H1 (cell line): ENCODE results near the gene PDSS1. TPM values are rescaled to one million over a fixed set of nuclear protein-coding genes. Genes with fewer than 3 reads are reported as not detected.

Source experiments
- CTCF ChIA-PET: fragments of 300-600 bp; sonication (Branson Sonifier 250); formaldehyde crosslinking; loops from one replicate; lab custom pipeline; 2021; ENCODE audit not compliant: partially characterized antibody; lab: Charles Lee
- POLR2A ChIA-PET: fragments of 300-600 bp; sonication (Branson Sonifier 250); formaldehyde crosslinking; loops from one replicate; lab custom pipeline; 2021; ENCODE audit warnings: inconsistent platforms; ENCODE audit not compliant: partially characterized antibody; lab: Charles Lee
- DNase-seq, 2 experiments: peaks; one replicate each; pipeline versions ENCODE4 v3.0.0 to v3.0.0-alpha.2; 2010 to 2022; ENCODE audit warnings: low spot score in 2 of 2, low read depth in 1 of 2, mixed read lengths in 1 of 2
- FAIRE-seq: peaks from 2 replicates; lab custom pipeline; 2011; peaks lifted over from hg19 to GRCh38; lab: Jason Lieb, UNC
- H2AFZ ChIP-seq: 2 replicates; pipeline ENCODE4 v1.8.1; 2012; ENCODE audit warnings: low read length, inconsistent platforms
- H2AK5ac ChIP-seq: 2 replicates; pipeline ENCODE4 v1.6.1; 2013; ENCODE audit warnings: low read depth, low read length
- H2BK120ac ChIP-seq: replicated peaks from 2 replicates; pipeline ENCODE3; 2013; ENCODE audit warnings: low read depth, low read length, inconsistent platforms
- H2BK12ac ChIP-seq: 2 replicates; pipeline ENCODE4 v1.6.1; 2013; ENCODE audit warnings: low read depth, low read length
- H2BK15ac ChIP-seq: 2 replicates; pipeline ENCODE4 v1.6.1; 2013; ENCODE audit warnings: low read length
- H2BK20ac ChIP-seq: 2 replicates; pipeline ENCODE4 v1.6.1; 2013; ENCODE audit warnings: low read length
- H2BK5ac ChIP-seq: 2 replicates; pipeline ENCODE4 v1.6.1; 2013; ENCODE audit warnings: low read depth, low read length
- H3K14ac ChIP-seq: 2 replicates; pipeline ENCODE4 v1.6.1; 2013; ENCODE audit warnings: inconsistent platforms; ENCODE audit not compliant: insufficient read length
- H3K18ac ChIP-seq: 2 replicates; pipeline ENCODE4 v1.6.1; 2013; ENCODE audit warnings: low read length; ENCODE audit errors: extremely low read depth
- H3K23ac ChIP-seq: 2 replicates; pipeline ENCODE4 v1.6.1; 2013; ENCODE audit warnings: inconsistent platforms; ENCODE audit not compliant: insufficient read length
- H3K23me2 ChIP-seq: 2 replicates; pipeline ENCODE4 v1.6.1; 2013; ENCODE audit warnings: low read depth, low read length
- H3K27ac ChIP-seq: 2 replicates; pipeline ENCODE4 v1.6.1; 2011; ENCODE audit warnings: low read depth, low read length, inconsistent platforms
- H3K27me3 ChIP-seq, 4 experiments: replicated peaks in 1 of 4; 1 replicate in 1 of 4; 2 replicates in 3 of 4; pipeline versions ENCODE4 v1.6.1 to v1.8.1; 2011 to 2013; ENCODE audit warnings: low read length in 3 of 4, mild to moderate bottlenecking in 3 of 4, inconsistent platforms in 2 of 4, mixed read lengths in 2 of 4, moderate library complexity in 1 of 4; ENCODE audit not compliant: control insufficient read depth in 3 of 4, insufficient read depth in 3 of 4; ENCODE audit errors: extremely low read depth in 1 of 4
- H3K36me3 ChIP-seq, 4 experiments: 2 replicates each; pipeline versions ENCODE4 v1.6.1 to v1.8.1; 2011 to 2013; ENCODE audit warnings: mild to moderate bottlenecking in 4 of 4, low read length in 3 of 4, moderate library complexity in 2 of 4, control low read depth in 1 of 4, inconsistent platforms in 1 of 4; ENCODE audit not compliant: insufficient read depth in 4 of 4, control insufficient read depth in 2 of 4
- H3K4ac ChIP-seq: replicated peaks from 2 replicates; pipeline ENCODE3; 2013; ENCODE audit warnings: low read length, low read depth, mixed read lengths, inconsistent platforms; ENCODE audit not compliant: insufficient read length
- H3K4me1 ChIP-seq, 4 experiments: replicated peaks in 1 of 4; 1 replicate in 1 of 4; 2 replicates in 3 of 4; pipeline versions ENCODE4 v1.6.1 to v1.8.1; 2011 to 2013; ENCODE audit warnings: low read length in 3 of 4, inconsistent platforms in 2 of 4, mixed read lengths in 1 of 4; ENCODE audit not compliant: insufficient read depth in 4 of 4, control insufficient read depth in 3 of 4
- H3K4me2 ChIP-seq, 2 experiments: 2 replicates each; pipeline versions ENCODE4 v1.6.1 to v1.8.1; 2011 to 2013; ENCODE audit warnings: low read depth in 2 of 2, low read length in 2 of 2, control low read depth in 1 of 2, inconsistent platforms in 1 of 2, mild to moderate bottlenecking in 1 of 2; ENCODE audit not compliant: insufficient read depth in 1 of 2
- H3K4me3 ChIP-seq, 4 experiments: fragments of 200-600, 300-600 bp in 1 of 4; sonication (generic), shearing (Covaris generic), sonication (Bioruptor Twin) in 1 of 4; 2 replicates each; pipeline versions ENCODE4 v1.5.1 to v1.8.1; 2011 to 2016; ENCODE audit warnings: low read length in 4 of 4, low read depth in 3 of 4, control low read depth in 2 of 4, inconsistent platforms in 2 of 4, mild to moderate bottlenecking in 2 of 4, mixed read lengths in 1 of 4, moderate library complexity in 1 of 4; ENCODE audit not compliant: insufficient read depth in 2 of 4; ENCODE audit errors: extremely low read depth in 1 of 4
- H3K56ac ChIP-seq: replicated peaks from 2 replicates; pipeline ENCODE3; 2013; ENCODE audit warnings: low read depth, mild to moderate bottlenecking, mixed read lengths, low read length, inconsistent platforms; ENCODE audit not compliant: insufficient read length
- H3K79me1 ChIP-seq: 2 replicates; pipeline ENCODE4 v1.6.1; 2013; ENCODE audit warnings: low read depth, low read length, control low read depth
- H3K79me2 ChIP-seq, 2 experiments: 2 replicates each; pipeline versions ENCODE4 v1.6.1 to v1.8.1; 2012 to 2013; ENCODE audit warnings: low read length in 2 of 2, mild to moderate bottlenecking in 2 of 2, inconsistent platforms in 1 of 2; ENCODE audit not compliant: insufficient read depth in 2 of 2, control insufficient read depth in 1 of 2
- H3K9ac ChIP-seq, 4 experiments: replicated peaks in 1 of 4; 1 replicate in 1 of 4; 2 replicates in 3 of 4; pipeline versions ENCODE4 v1.6.1 to v1.8.1; 2011 to 2013; ENCODE audit warnings: low read depth in 3 of 4, low read length in 3 of 4, control low read depth in 2 of 4, mild to moderate bottlenecking in 2 of 4, moderate library complexity in 2 of 4, inconsistent platforms in 1 of 4; ENCODE audit errors: extremely low read depth in 1 of 4
- H3K9me3 ChIP-seq, 2 experiments: 2 replicates each; pipeline versions ENCODE4 v1.6.1 to v1.8.1; 2012 to 2013; ENCODE audit warnings: mild to moderate bottlenecking in 2 of 2, moderate library complexity in 2 of 2, control low read depth in 1 of 2, inconsistent platforms in 1 of 2, low read depth in 1 of 2, low read length in 1 of 2, mixed read lengths in 1 of 2; ENCODE audit not compliant: insufficient read depth in 2 of 2
- H4K20me1 ChIP-seq, 2 experiments: replicated peaks in 1 of 2; 2 replicates each; pipeline versions ENCODE3 to v1.8.1; 2011 to 2013; ENCODE audit warnings: inconsistent platforms in 2 of 2, low read length in 2 of 2, mild to moderate bottlenecking in 1 of 2; ENCODE audit not compliant: insufficient read depth in 2 of 2, control insufficient read depth in 1 of 2
- H4K5ac ChIP-seq: 2 replicates; pipeline ENCODE4 v1.6.1; 2013; ENCODE audit warnings: low read length, low read depth, mixed read lengths, inconsistent platforms; ENCODE audit not compliant: insufficient read length
- H4K8ac ChIP-seq: 2 replicates; pipeline ENCODE4 v1.8.0; 2013; ENCODE audit warnings: mild to moderate bottlenecking, moderate library complexity, low read length, inconsistent platforms; ENCODE audit not compliant: insufficient read depth; ENCODE audit errors: extremely low read depth
- H4K91ac ChIP-seq: replicated peaks from 2 replicates; pipeline ENCODE3; 2013; ENCODE audit warnings: low read length, mixed read lengths, inconsistent platforms; ENCODE audit not compliant: insufficient read length
- BACH1 ChIP-seq: IDR thresholded peaks from 2 replicates; pipeline ENCODE4 v1.6.1; 2012; ENCODE audit warnings: low read length, improper control_type of control experiment
- BCL11A ChIP-seq, 2 experiments: IDR thresholded peaks; one replicate each; pipeline ENCODE4 v1.6.1; 2011; ENCODE audit warnings: low read depth in 2 of 2, low read length in 2 of 2, mild to moderate bottlenecking in 2 of 2
- CBX8 ChIP-seq: fragments of 300-800, 300-1000 bp; sonication (generic); IDR thresholded peaks from 2 replicates; pipeline ENCODE4 v1.7.1; 2016; ENCODE audit warnings: low read depth, low read length, borderline replicate concordance
- CHD2 ChIP-seq: IDR thresholded peaks from 2 replicates; pipeline ENCODE4 v1.6.1; 2012; ENCODE audit warnings: low read length, improper control_type of control experiment
- EZH2 ChIP-seq: fragments of 200-600 bp; sonication (generic); IDR thresholded peaks from 2 replicates; pipeline ENCODE4 v1.7.1; 2012; ENCODE audit warnings: low read depth, mild to moderate bottlenecking, moderate library complexity, low read length, inconsistent platforms; ENCODE audit not compliant: severe bottlenecking
- KDM4A ChIP-seq: IDR thresholded peaks from one replicate; pipeline ENCODE4 v1.7.1; 2012; ENCODE audit warnings: low read depth, mild to moderate bottlenecking, moderate library complexity, low read length, inconsistent platforms; ENCODE audit not compliant: severe bottlenecking
- MAFK ChIP-seq: IDR thresholded peaks from 2 replicates; pipeline ENCODE4 v1.6.1; 2012; ENCODE audit warnings: low read depth, mild to moderate bottlenecking, improper control_type of control experiment, low read length
- MAX ChIP-seq: IDR thresholded peaks from 2 replicates; pipeline ENCODE4 v1.6.1; 2012; ENCODE audit warnings: inconsistent platforms
- POLR2A ChIP-seq, 2 experiments: IDR thresholded peaks; 1 replicate in 1 of 2; 2 replicates in 1 of 2; pipeline ENCODE4 v1.6.1; 2011; ENCODE audit warnings: low read depth in 2 of 2, low read length in 2 of 2, mild to moderate bottlenecking in 2 of 2; ENCODE audit errors: control extremely low read depth in 1 of 2
- RXRA ChIP-seq: IDR thresholded peaks from 2 replicates; pipeline ENCODE4 v1.6.1; 2011; ENCODE audit warnings: low read depth, mild to moderate bottlenecking, low read length, moderate library complexity; ENCODE audit not compliant: insufficient read depth
- SRF ChIP-seq: IDR thresholded peaks from 2 replicates; pipeline ENCODE4 v1.6.1; 2011; ENCODE audit warnings: mild to moderate bottlenecking, low read depth, low read length, moderate library complexity
- TAF1 ChIP-seq: IDR thresholded peaks from 2 replicates; pipeline ENCODE4 v1.6.1; 2011; ENCODE audit warnings: mild to moderate bottlenecking, low read depth, low read length
- WGBS, 2 experiments: shearing (Covaris generic) in 1 of 2; methylation state at CpG; one replicate each; pipeline versions ENCODE4 v1.1.6 to v1.1.7; 2013 to 2015; ENCODE audit warnings: low lambda C conversion rate in 2 of 2, mixed read lengths in 2 of 2, inconsistent platforms in 1 of 2, low coverage in 1 of 2, missing lambda C conversion rate in 1 of 2; ENCODE audit not compliant: insufficient replicate concordance in 2 of 2, insufficient coverage in 1 of 2, insufficient read length in 1 of 2; ENCODE audit errors: extremely low coverage in 1 of 2, missing lambda C conversion rate in 1 of 2; 5-methylcytosine and 5-hydroxymethylcytosine counted together
- polyA plus RNA-seq, 7 experiments: library from polyadenylated mRNA; depleted of rRNA in 3 of 7; stranded (reverse) in 5 of 7; unstranded in 2 of 7; fragments of >200 nt in 5 of 7; fragments of 200-250 nt in 2 of 7; gene quantifications; 1 replicate in 5 of 7; 2 replicates in 1 of 7; 4 replicates in 1 of 7; pipeline versions ENCODE4 v1.2.1 to v1.2.3, GENCODE V29; 2011 to 2013; ENCODE audit warnings: missing spikeins in 2 of 7, mixed read lengths in 2 of 7
- total RNA-seq: library from RNA; stranded (reverse); fragmentation: NEBNext Ultra II Directional; extraction: Animal tissue kit (Norgen Biotek cat#: 25700); gene quantifications from 2 replicates; pipeline ENCODE4 v1.2.1, GENCODE V29; 2021

The PDSS1 gene
- total and polyA plus RNA-seq, 2 of the 8 experiments (the other 6 are each of a cell fraction or from before 2014, with no cell fraction given), result 21.3 to 26.0 TPM

- H3K4me2 ChIP-seq, result no peak overlapping the region
- H3K9ac ChIP-seq, result no peak overlapping the region
- H2BK5ac ChIP-seq, result no peak overlapping the region
- no peaks in the 10 kb centered on the region for H3K9me3 ChIP-seq
- H4K8ac ChIP-seq, result no peak overlapping the region
- no peak overlapping the region for H2BK20ac ChIP-seq
- no peak overlapping the region for H3K23ac ChIP-seq
- CTCF ChIA-PET, result interaction anchor here (1.2 to 2.2 kb wide), 5 partner anchors 9 to 101 kb away, joined by 3 to 8 read pairs (median 6); no protein-coding TSS in a partner anchor
- H3K27ac ChIP-seq, result no peak overlapping the region; the same call in 1 of the 2 replicates
- no peak overlapping the region for H3K14ac ChIP-seq
- 82% methylated on average over 4 of the region's 4 CpGs; no CpG with 5 or more reads in 1 of the 2 experiments for WGBS, 2 experiments
- FAIRE-seq (no peak), DNase-seq (peak in 1 of 2 experiments; percentile 33)
- H3K27me3 ChIP-seq, result no peaks in the 10 kb centered on the region
- no peak overlapping the region for H3K56ac ChIP-seq
- H4K91ac ChIP-seq, result no peak overlapping the region
- H3K36me3 ChIP-seq, result no peaks in the 10 kb centered on the region; a peak in 1 of 8 replicates
- no peak overlapping the region; the same call in 1 of the 2 replicates for H2BK12ac ChIP-seq
- H3K4me1 ChIP-seq, result peaks cover 0 to 7% (median under 1%) of the 10 kb centered on the region in 4 experiments; a peak in 2 of 7 replicates
- H2BK120ac ChIP-seq, result no peak overlapping the region
- no peaks in the 10 kb centered on the region for H3K23me2 ChIP-seq
- no peak overlapping the region for H3K4me3 ChIP-seq
- no peaks in the 10 kb centered on the region; the same call in 1 of the 2 replicates for H3K79me1 ChIP-seq
- POLR2A ChIA-PET, result interaction anchor here (1.9 kb wide), 1 partner anchor 12 kb away, joined by 6 read pairs; no protein-coding TSS in a partner anchor
- H3K18ac ChIP-seq, result no peak overlapping the region
- H3K4ac ChIP-seq, result no peak overlapping the region
- no peak overlapping the region for H2BK15ac ChIP-seq
- H2AK5ac ChIP-seq, result no peak overlapping the region
- H4K20me1 ChIP-seq, result peaks cover 0 to 3% of the 10 kb centered on the region in 2 experiments
- H2AFZ ChIP-seq, result no peak overlapping the region
- H4K5ac ChIP-seq, result no peak overlapping the region
- H3K79me2 ChIP-seq, result peaks cover 9 to 69% of the 10 kb centered on the region in 2 experiments
- TF ChIP-seq MAX (no peak), MAFK (no peak), KDM4A (no peak), CBX8 (no peak), BACH1 (no peak), BCL11A (IDR thresholded peaks at IDR 0.05; ENCODE audit: low read depth in 2 of 2, low read length in 2 of 2) (no peak), POLR2A (IDR thresholded peaks at IDR 0.05; ENCODE audit: control extremely low read depth in 1 of 2, low read depth in 2 of 2, low read length in 2 of 2) (no peak), CHD2 (no peak), EZH2 (no peak), SRF (no peak), RXRA (no peak), TAF1 (no peak)
These were observed 83.5 kb downstream of the PDSS1 start for GRCh38 chr10:26780793-26781601.
